ENCODE results near the gene DNAH17. TPM values are rescaled to one million over a fixed set of nuclear protein-coding genes. Genes with fewer than 3 reads are reported as not detected.

DNAH17 gene
- total and polyA plus RNA-seq, 2 of the 8 experiments (the other 6 are each of a cell fraction or from before 2014, with no cell fraction given), result 0.14 to 0.67 TPM

DNA sequence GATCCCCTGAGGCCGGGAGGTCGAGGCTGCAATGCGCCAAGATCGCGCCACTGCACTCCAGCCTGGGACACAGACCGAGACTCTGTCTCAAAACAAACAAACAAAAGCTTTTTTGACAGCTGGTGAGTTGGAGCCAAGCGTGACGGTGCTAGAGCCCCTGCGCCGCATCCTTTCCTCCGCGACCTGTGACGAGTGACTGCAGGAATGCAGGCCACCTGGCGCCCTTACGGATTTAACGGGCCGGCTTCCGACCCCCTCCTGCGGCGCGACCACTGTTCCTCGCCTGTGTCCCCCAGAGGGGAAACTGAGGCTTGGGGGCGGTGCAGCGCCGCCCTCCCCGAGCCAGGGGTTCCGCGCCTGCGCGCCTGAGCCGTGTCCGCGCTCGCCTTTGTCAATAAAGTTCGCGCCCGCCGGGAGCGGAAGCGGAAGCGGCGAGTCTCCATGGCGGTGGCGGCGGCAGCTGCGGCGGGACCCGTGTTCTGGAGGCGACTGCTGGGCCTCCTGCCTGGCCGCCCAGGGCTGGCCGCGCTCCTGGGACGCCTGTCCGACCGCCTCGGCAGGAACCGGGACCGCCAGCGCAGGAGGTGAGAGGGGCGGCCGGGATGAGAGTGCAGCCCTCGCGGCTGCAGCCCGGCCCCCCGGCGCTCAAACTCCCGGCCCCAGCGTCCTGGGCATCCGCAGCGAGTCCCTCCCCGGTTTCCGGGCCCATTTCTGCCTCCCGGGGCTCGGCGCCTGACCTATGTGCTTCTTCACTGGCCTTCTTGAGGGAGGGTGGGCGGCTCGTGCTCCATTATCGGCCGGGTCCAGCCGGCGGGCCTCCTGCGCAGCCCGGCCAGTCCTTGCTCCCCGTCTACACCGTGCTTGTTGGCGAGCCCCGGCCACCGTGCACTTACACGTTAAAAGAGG is 198.7 kb downstream of the DNAH17 start, which contains the start of gene PGS1 (continued):
- TF ChIP-seq NRF1 (IDR thresholded peaks at IDR 0.05; ENCODE audit: low read depth, low read length), result peak; percentile 55
- no peak for TF ChIP-seq NANOG (IDR thresholded peaks at IDR 0.05; ENCODE audit: insufficient read depth, low read depth, low read length, poor library complexity, severe bottlenecking)
- no peak for TF ChIP-seq CHD1 (IDR thresholded peaks at IDR 0.05; ENCODE audit: low read depth, low read length)
- TF ChIP-seq PHF8 (conservative IDR thresholded peaks at IDR 0.05; ENCODE audit: low read depth, low read length), result peak; percentile 85
- no peak for TF ChIP-seq SUZ12 (IDR thresholded peaks at IDR 0.05; ENCODE audit: low read length)
- TF ChIP-seq GABPA (IDR thresholded peaks at IDR 0.05; ENCODE audit: borderline replicate concordance, insufficient read depth, low read length), result peak; percentile 92
- TF ChIP-seq POLR2AphosphoS5 (IDR thresholded peaks at IDR 0.05; ENCODE audit: low read depth, low read length), result peak; percentile 47; the same call in 1 of the 2 replicates
- TF ChIP-seq TCF12 (IDR thresholded peaks at IDR 0.05; ENCODE audit: low read depth, low read length), result no peak; the same call in 1 of the 2 replicates
- TF ChIP-seq SP4 (IDR thresholded peaks at IDR 0.05; ENCODE audit: low read length), result 0 out of 2 replicates have a peak, but pooled peaks have one; percentile 62
- TF ChIP-seq SIN3A (conservative IDR thresholded peaks at IDR 0.05 in 1 of 2, IDR thresholded peaks at IDR 0.05 in 1 of 2; ENCODE audit: low read depth in 1 of 2, low read length in 2 of 2), result peak in 1 of 2 experiments; percentile 88; a peak in 2 of 4 replicates
- TF ChIP-seq, protein P1, sequence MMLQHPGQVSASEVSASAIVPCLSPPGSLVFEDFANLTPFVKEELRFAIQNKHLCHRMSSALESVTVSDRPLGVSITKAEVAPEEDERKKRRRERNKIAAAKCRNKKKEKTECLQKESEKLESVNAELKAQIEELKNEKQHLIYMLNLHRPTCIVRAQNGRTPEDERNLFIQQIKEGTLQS (IDR thresholded peaks at IDR 0.05; ENCODE audit: insufficient read depth, low read depth, low read length), result peak; percentile 57; the same call in 1 of the 2 replicates
- peak; percentile 85 for TF ChIP-seq KDM5A (IDR thresholded peaks at IDR 0.05; ENCODE audit: low read length)
- TF ChIP-seq TAF1 (IDR thresholded peaks at IDR 0.05; ENCODE audit: low read depth, low read length), result peak; percentile 74
- peak in 1 of 2 experiments; percentile 40; a peak in 1 of 3 replicates for TF ChIP-seq EP300 (IDR thresholded peaks at IDR 0.05; ENCODE audit: borderline replicate concordance in 1 of 2, low read depth in 2 of 2, low read length in 2 of 2)
